ENCODE results near the gene ANKRD49. TPM values are rescaled to one million over a fixed set of nuclear protein-coding genes. Genes with fewer than 3 reads are reported as not detected.

Gene ANKRD49
- total and polyA plus RNA-seq, 4 donors, result 10.4 to 22.6 (median 15.5) TPM

GRCh38 chr11:94459576-94459975 lies 34.2 kb upstream of the ANKRD49 start:
- no peak for DNase-seq
- H3K9me3 ChIP-seq (ENCODE audit: control insufficient read depth in 4 of 4, insufficient read depth in 3 of 4, low read length in 3 of 4), result no peaks in the 10 kb centered on the region
- ATAC-seq (ENCODE audit: insufficient read depth, low FRiP score), result no peak
- no peaks in the 10 kb centered on the region for H3K4me1 ChIP-seq (ENCODE audit: control insufficient read depth in 5 of 5, insufficient read depth in 5 of 5, low read length in 5 of 5)
- H3K36me3 ChIP-seq (ENCODE audit: control insufficient read depth in 4 of 4, insufficient read depth in 4 of 4, low read length in 4 of 4), result peaks cover 1 to 13% (median 7%) of the 10 kb centered on the region in 4 donors
- H3K27me3 ChIP-seq (ENCODE audit: control insufficient read depth in 3 of 3, insufficient read depth in 3 of 3, low read length in 2 of 3), result no peaks in the 10 kb centered on the region
- H3K9ac ChIP-seq (ENCODE audit: insufficient read depth in 1 of 2, low read length in 2 of 2), result no peak overlapping the region
- no peak overlapping the region for H3K27ac ChIP-seq (ENCODE audit: low read depth in 1 of 2, low read length in 1 of 2)
- WGBS, 2 donors, result 90 to 94% methylated on average over 2 of the region's 2 CpGs
- H3K4me3 ChIP-seq, result no peak overlapping the region
- TF ChIP-seq CTCF (IDR thresholded peaks at IDR 0.05; ENCODE audit: control extremely low read depth, extremely low read depth), result no peak

GRCh38 chr11:94469416-94469815 lies 24.4 kb upstream of the ANKRD49 start:
- H3K36me3 ChIP-seq (ENCODE audit: control insufficient read depth in 4 of 4, insufficient read depth in 4 of 4, low read length in 4 of 4), result peaks cover 9 to 31% (median 12%) of the 10 kb centered on the region in 4 donors
- WGBS, 2 donors, result 83 to 84% methylated on average over 2 of the region's 2 CpGs
- no peak for ATAC-seq (ENCODE audit: insufficient read depth, low FRiP score)

GRCh38 chr11:94472916-94473799 lies 20.6 kb upstream of the ANKRD49 start:
- H3K27ac ChIP-seq (ENCODE audit: low read depth in 1 of 2, low read length in 1 of 2), result no peak overlapping the region
- H3K9me3 ChIP-seq (ENCODE audit: control insufficient read depth in 4 of 4, insufficient read depth in 3 of 4, low read length in 3 of 4), result no peaks in the 10 kb centered on the region
- H3K36me3 ChIP-seq (ENCODE audit: control insufficient read depth in 4 of 4, insufficient read depth in 4 of 4, low read length in 4 of 4), result peaks cover 9 to 19% (median 11%) of the 10 kb centered on the region in 4 donors
- H3K9ac ChIP-seq (ENCODE audit: insufficient read depth in 1 of 2, low read length in 2 of 2), result no peak overlapping the region
- 95 to 97% methylated on average over 3 of the region's 3 CpGs for WGBS, 2 donors
- peak in 1 of 3 donors; percentile 3 for DNase-seq
- TF ChIP-seq CTCF (IDR thresholded peaks at IDR 0.05; ENCODE audit: control extremely low read depth, extremely low read depth), result no peak
- no peaks in the 10 kb centered on the region for H3K27me3 ChIP-seq (ENCODE audit: control insufficient read depth in 3 of 3, insufficient read depth in 3 of 3, low read length in 2 of 3)
- no peaks in the 10 kb centered on the region for H3K4me1 ChIP-seq (ENCODE audit: control insufficient read depth in 5 of 5, insufficient read depth in 5 of 5, low read length in 5 of 5)
- no peak overlapping the region for H3K4me3 ChIP-seq
- no peak for ATAC-seq (ENCODE audit: insufficient read depth, low FRiP score)

More at GRCh38 chr11:94469416-94469815, 24.4 kb upstream of the ANKRD49 start:
- Histone ChIP-seq H3K4me1 (ENCODE audit: control insufficient read depth in 5 of 5, insufficient read depth in 5 of 5, low read length in 5 of 5) (no peaks in the 10 kb centered on the region), H3K27me3 (ENCODE audit: control insufficient read depth in 3 of 3, insufficient read depth in 3 of 3, low read length in 2 of 3) (no peaks in the 10 kb centered on the region), H3K27ac (ENCODE audit: low read depth in 1 of 2, low read length in 1 of 2) (no peak overlapping the region), H3K4me3 (no peak overlapping the region), H3K9ac (ENCODE audit: insufficient read depth in 1 of 2, low read length in 2 of 2) (no peak overlapping the region), H3K9me3 (ENCODE audit: control insufficient read depth in 4 of 4, insufficient read depth in 3 of 4, low read length in 3 of 4) (no peaks in the 10 kb centered on the region)
- no peak for DNase-seq
- no peak for TF ChIP-seq CTCF (IDR thresholded peaks at IDR 0.05; ENCODE audit: control extremely low read depth, extremely low read depth)

All from lung (tissue), 12 donors.